Measurements from ENCODE around the gene RPRD1B.

DNA sequence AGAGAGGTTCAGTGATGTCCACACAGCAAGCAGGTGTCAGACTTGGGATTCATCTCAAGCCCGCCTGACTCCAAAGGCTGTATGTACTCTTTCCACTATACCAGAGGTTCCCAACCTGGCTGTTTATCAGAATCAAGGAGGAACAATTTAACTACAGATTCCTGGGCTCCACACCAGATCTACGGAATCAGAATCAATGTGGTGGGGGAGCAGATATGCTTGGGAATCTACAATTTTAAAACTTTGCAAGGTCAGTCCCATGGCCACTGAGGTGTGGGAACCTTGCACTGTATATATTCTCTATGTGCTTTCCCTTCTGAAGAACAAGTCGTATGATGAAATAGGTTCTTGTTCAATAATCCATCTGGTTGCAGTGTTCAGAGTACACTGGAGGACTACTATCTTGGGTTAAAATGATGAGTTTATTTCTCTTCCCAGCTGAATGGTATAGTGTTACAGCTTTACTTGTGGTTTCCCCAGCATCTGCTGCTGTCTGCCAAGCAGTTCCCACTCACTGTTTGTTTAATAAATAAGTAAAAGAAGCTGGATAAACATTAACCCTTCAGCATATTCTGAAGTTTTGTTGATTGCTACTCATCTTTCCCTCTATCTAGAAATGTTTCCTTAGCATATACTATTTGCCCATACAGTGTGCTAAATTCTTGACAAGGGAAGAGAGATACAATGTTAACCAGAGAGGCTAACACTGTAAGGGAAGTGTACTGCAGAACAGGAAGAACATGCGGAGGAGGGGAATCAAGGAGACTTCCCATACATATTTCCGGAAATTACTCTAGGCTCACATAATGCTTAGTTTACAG is 10.2 kb upstream of the RPRD1B start:
- TF ChIP-seq, protein P1, sequence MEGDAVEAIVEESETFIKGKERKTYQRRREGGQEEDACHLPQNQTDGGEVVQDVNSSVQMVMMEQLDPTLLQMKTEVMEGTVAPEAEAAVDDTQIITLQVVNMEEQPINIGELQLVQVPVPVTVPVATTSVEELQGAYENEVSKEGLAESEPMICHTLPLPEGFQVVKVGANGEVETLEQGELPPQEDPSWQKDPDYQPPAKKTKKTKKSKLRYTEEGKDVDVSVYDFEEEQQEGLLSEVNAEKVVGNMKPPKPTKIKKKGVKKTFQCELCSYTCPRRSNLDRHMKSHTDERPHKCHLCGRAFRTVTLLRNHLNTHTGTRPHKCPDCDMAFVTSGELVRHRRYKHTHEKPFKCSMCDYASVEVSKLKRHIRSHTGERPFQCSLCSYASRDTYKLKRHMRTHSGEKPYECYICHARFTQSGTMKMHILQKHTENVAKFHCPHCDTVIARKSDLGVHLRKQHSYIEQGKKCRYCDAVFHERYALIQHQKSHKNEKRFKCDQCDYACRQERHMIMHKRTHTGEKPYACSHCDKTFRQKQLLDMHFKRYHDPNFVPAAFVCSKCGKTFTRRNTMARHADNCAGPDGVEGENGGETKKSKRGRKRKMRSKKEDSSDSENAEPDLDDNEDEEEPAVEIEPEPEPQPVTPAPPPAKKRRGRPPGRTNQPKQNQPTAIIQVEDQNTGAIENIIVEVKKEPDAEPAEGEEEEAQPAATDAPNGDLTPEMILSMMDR (IDR thresholded peaks at IDR 0.05): no peak
- TF ChIP-seq ZFX (IDR thresholded peaks at IDR 0.05; ENCODE audit: borderline replicate concordance): no peak
